Measurements from ENCODE around the gene GMDS. TPM values are rescaled to one million over a fixed set of nuclear protein-coding genes. Genes with fewer than 3 reads are reported as not detected.

Gene GMDS
- total RNA-seq, 1 donor from 2014 or later: 24.2 TPM

- intact Hi-C loops (cut with micrococcal nuclease): no loop called here
These were observed 403.1 kb downstream of the GMDS start for GRCh38 chr6:1842334-1842733.

GRCh38 chr6:1841136-1841535 lies 404.3 kb downstream of the GMDS start:
- intact Hi-C loops (cut with micrococcal nuclease): no loop called here

GRCh38 chr6:1840491-1841121 lies 404.8 kb downstream of the GMDS start:
- intact Hi-C loops (cut with micrococcal nuclease): no loop called here

GRCh38 chr6:1839361-1839760 lies 406.0 kb downstream of the GMDS start:
- intact Hi-C loops (cut with micrococcal nuclease): no loop called here

- intact Hi-C loops (cut with micrococcal nuclease): no loop called here
These were observed 406.7 kb downstream of the GMDS start for GRCh38 chr6:1838604-1839213.

- intact Hi-C loops (cut with micrococcal nuclease): no loop called here
These were observed 407.6 kb downstream of the GMDS start for GRCh38 chr6:1837826-1838225.

GRCh38 chr6:1836690-1837089 lies 408.7 kb downstream of the GMDS start:
- intact Hi-C loops (cut with micrococcal nuclease): no loop called here

GRCh38 chr6:1834646-1835516 lies 410.5 kb downstream of the GMDS start:
- intact Hi-C loops (cut with micrococcal nuclease): no loop called here

GRCh38 chr6:1834207-1834606 lies 411.2 kb downstream of the GMDS start:
- intact Hi-C loops (cut with micrococcal nuclease): no loop called here

GRCh38 chr6:1832844-1833787 lies 412.3 kb downstream of the GMDS start:
- intact Hi-C loops (cut with micrococcal nuclease): no loop called here

- intact Hi-C loops (cut with micrococcal nuclease): no loop called here
These were observed 413.0 kb downstream of the GMDS start for GRCh38 chr6:1832358-1832757.

- intact Hi-C loops (cut with micrococcal nuclease): no loop called here
These were observed 417.2 kb downstream of the GMDS start for GRCh38 chr6:1827984-1828793.

GRCh38 chr6:1825926-1826325 lies 419.5 kb downstream of the GMDS start:
- intact Hi-C loops (cut with micrococcal nuclease): no loop called here

GRCh38 chr6:1825277-1825676 lies 420.1 kb downstream of the GMDS start:
- intact Hi-C loops (cut with micrococcal nuclease): no loop called here

- intact Hi-C loops (cut with micrococcal nuclease): no loop called here
These were observed 423.8 kb downstream of the GMDS start for GRCh38 chr6:1821513-1822183.

GRCh38 chr6:1821164-1821512 lies 424.3 kb downstream of the GMDS start:
- intact Hi-C loops (cut with micrococcal nuclease): no loop called here

- intact Hi-C loops (cut with micrococcal nuclease): no loop called here
These were observed 424.7 kb downstream of the GMDS start for GRCh38 chr6:1820714-1821113.

- intact Hi-C loops (cut with micrococcal nuclease): no loop called here
These were observed 425.2 kb downstream of the GMDS start for GRCh38 chr6:1820165-1820564.

GRCh38 chr6:1819007-1819406 lies 426.4 kb downstream of the GMDS start:
- intact Hi-C loops (cut with micrococcal nuclease): no loop called here
